ENCODE results near the gene CDCP1.

- TF ChIP-seq CTCF (conservative IDR thresholded peaks at IDR 0.05 in 1 of 2, IDR thresholded peaks at IDR 0.05 in 1 of 2; ENCODE audit: extremely low read depth in 1 of 2, insufficient read depth in 1 of 2, low read depth in 1 of 2, low read length in 2 of 2) (no peak), EZH2 (IDR thresholded peaks at IDR 0.05; ENCODE audit: borderline replicate concordance, low read length) (no peak)
Measured at GRCh38 chr3:45181496-45181895, 35.3 kb upstream of the CDCP1 start.

Data from mammary epithelial cell (primary cell).